Brain microvascular endothelial cell (primary cell): ENCODE measurements around the gene TPSAB1.
"Not testable (repeated sequence)": the region's sequence is repeated elsewhere in the genome, so short reads cannot be mapped to it uniquely, and the experiment has no call there.

Experiments used
- DNase-seq: peaks from one replicate; pipeline ENCODE4 v3.0.0-alpha.2; 2020
- H3K27ac ChIP-seq: fragments of 250-450 bp; sonication (Bioruptor Pico); 2 replicates; pipeline ENCODE4 v1.5.1; 2020; ENCODE audit warnings: mild to moderate bottlenecking, moderate library complexity
- H3K27me3 ChIP-seq: fragments of 250-450 bp; sonication (Bioruptor Pico); replicated peaks from 2 replicates; pipeline ENCODE4 v1.5.1; 2020; ENCODE audit warnings: mild to moderate bottlenecking
- H3K36me3 ChIP-seq: fragments of 250-450 bp; sonication (Bioruptor Pico); replicated peaks from 2 replicates; pipeline ENCODE4 v1.5.1; 2020; ENCODE audit warnings: mild to moderate bottlenecking
- H3K4me3 ChIP-seq: 2 replicates; pipeline ENCODE4 v1.5.1; 2011; ENCODE audit warnings: low read depth, mild to moderate bottlenecking, control low read depth, low read length, moderate library complexity
- in situ Hi-C: cut with HindIII; loops from 2 replicates; pipeline ENCODE4 v1.10.0; 2017; ENCODE audit warnings: low sequenced_read_pairs, low pct_ligation_motif_present
- TF ChIP-seq, protein P1 (sequence below): IDR thresholded peaks from 2 replicates; pipeline ENCODE4 v1.5.1; 2011; ENCODE audit warnings: low read depth, mild to moderate bottlenecking, moderate library complexity, low read length, control low read depth, inconsistent platforms; ENCODE audit errors: missing control alignments

The TPSAB1 gene

DNA sequence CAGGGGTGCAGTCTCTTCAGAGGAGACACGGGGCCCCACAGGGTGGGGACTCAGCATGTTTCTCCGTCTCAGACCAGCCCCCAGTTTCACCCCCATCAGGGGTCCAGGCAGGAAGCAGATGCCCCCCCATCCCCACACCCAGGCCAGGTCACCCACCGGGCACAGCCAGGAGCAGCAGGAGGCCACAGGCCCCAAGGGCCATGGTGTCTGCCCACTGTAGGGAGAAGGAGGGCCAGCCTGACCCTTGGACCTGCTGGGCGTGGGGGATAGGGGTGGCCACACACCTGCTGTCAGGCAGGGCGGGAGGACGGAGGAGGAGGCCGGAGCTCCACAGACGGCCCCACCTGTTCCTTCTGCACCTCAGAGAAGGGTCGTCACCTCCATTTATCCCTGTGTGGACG is 15.5 kb upstream of the TPSAB1 start, which contains the start of gene TPSG1:
Gene TPSG1 (minus strand): TSS at position 218 of the 401 bp plus-strand sequence. CDS start 16 bp downstream, at position 202.
- DNase-seq, result no peak
- no peaks in the 10 kb centered on the region for H3K27me3 ChIP-seq
- TF ChIP-seq, protein P1, sequence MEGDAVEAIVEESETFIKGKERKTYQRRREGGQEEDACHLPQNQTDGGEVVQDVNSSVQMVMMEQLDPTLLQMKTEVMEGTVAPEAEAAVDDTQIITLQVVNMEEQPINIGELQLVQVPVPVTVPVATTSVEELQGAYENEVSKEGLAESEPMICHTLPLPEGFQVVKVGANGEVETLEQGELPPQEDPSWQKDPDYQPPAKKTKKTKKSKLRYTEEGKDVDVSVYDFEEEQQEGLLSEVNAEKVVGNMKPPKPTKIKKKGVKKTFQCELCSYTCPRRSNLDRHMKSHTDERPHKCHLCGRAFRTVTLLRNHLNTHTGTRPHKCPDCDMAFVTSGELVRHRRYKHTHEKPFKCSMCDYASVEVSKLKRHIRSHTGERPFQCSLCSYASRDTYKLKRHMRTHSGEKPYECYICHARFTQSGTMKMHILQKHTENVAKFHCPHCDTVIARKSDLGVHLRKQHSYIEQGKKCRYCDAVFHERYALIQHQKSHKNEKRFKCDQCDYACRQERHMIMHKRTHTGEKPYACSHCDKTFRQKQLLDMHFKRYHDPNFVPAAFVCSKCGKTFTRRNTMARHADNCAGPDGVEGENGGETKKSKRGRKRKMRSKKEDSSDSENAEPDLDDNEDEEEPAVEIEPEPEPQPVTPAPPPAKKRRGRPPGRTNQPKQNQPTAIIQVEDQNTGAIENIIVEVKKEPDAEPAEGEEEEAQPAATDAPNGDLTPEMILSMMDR, result no peak
- in situ Hi-C loops, result no loop called here
- no peak within 1 kb of the TSS for H3K4me3 ChIP-seq
- H3K36me3 ChIP-seq, result no peaks in the 10 kb centered on the region
- no peak within 1 kb of the TSS for H3K27ac ChIP-seq

DNA sequence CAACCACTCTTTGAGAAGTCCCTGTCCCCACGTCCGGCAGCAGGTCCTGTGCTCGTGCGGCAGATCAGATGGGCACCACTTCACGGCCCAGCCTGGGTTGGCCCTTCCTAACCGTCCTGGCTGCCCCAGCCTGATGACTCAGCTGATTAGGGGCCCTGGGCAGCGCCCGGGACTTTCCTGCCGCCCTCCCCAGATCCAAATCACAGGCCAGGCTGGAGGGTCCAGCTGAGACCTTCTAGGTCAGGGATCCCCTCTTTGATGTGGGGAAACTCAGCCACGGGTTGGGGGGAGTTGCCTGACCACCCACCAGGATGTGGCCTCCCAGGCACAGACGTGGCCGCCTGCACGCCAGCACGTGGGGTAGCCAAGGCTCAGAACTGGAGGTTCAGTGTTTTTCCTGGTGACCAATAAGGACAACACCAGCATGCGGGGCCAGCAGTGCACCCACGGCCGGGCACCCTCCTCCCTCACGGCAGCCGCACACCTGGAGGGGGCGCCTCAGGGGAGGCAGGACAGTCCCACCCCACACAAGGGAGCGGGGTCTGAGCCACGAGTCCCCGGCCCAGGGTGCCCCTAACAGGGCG is 14.7 kb upstream of the TPSAB1 start:
- in situ Hi-C loops, H3K27ac ChIP-seq, DNase-seq, H3K27me3 ChIP-seq, H3K4me3 ChIP-seq, H3K36me3 ChIP-seq: not testable (repeated sequence)

DNA sequence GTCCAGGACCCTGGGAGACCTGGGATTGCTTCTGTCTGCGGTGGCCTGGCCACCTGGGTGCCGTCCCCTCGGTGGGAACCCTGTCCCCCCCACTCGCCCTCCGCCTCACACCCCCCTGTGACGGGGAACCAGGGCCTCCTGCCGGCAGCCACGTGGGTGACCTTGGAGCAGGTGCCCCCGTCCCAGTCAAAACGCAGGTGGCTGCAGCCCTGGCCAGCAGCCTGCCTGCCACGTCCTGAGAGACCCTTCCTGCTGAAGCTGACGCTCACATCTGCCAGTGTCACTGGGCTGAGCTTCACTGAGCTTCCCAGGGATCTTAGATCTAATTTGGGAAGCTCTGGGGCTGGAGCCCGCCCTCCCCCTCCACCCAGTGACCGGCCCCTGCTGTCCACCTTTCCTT is 13.8 kb upstream of the TPSAB1 start:
- H3K27me3 ChIP-seq, in situ Hi-C loops, DNase-seq, H3K4me3 ChIP-seq, H3K36me3 ChIP-seq, H3K27ac ChIP-seq: not testable (repeated sequence)

DNA sequence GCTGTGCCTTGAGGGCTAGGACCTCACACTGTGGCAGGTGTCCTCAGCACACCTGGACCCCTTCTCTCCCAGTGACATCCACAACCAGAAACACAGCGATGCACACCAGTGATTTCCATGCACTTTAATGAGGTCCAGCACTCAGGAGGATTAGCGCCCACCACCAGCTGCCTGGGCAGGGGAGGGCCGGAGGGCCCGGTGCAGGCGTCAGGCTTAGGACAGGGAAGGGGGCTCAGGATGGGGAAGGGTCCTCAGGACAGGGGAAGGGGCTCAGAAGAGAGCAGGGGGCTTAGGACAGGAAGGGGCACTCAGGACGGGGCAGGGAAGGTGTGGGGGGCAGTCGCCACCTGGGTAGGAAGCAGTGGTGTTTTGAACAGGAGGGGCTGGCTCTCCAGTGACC is 12.3 kb upstream of the TPSAB1 start:
- not testable (repeated sequence) for H3K4me3 ChIP-seq, H3K36me3 ChIP-seq, DNase-seq

DNA sequence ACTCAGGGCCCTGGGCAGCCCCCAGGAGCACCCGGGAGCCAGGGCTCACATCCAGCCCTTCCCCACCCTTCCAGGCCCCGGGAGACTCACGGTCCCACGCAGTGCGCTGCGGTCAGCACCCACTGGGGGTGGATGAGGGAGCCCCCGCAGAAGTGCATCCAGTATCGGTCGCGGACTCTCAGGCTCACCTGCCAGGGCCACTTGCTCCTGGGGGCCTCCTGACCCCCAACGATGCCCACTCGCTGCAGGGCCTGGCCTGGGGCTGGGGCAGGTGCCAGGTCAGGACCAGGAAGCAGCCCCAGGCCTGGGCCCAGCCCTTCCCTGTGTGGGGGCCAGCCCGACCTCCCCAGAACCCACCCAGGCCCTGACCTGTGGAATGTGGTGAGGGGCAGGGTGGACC is 11.0 kb upstream of the TPSAB1 start:
- in situ Hi-C loops, H3K27ac ChIP-seq, H3K4me3 ChIP-seq, H3K27me3 ChIP-seq, H3K36me3 ChIP-seq, DNase-seq: not testable (repeated sequence)

More for the DNA sequence above, 12.3 kb upstream of the TPSAB1 start:
- in situ Hi-C loops, H3K27me3 ChIP-seq, H3K27ac ChIP-seq: not testable (repeated sequence)

DNA sequence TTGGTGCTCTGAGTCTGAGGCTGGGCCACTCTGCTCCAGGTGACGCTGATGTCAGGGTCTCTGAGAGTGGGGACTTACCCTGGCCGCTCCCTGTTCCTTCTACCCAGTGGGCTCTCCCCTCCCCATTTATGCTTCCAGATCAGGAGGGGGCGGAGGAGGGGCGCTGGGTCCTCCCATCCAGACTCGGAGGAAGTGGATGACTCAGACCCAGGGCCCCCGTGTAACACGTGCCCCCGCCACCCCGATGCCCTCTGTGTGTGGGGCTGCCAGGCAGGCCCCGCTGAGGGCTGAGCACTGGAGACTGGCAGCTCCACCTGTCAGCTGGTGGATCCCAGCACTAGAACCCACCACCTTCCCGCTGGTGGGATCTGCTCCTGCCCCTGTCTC is 10.4 kb upstream of the TPSAB1 start, which contains the start of gene TPSB2:
Gene TPSB2 (minus strand): TSS at position 101 of the 387 bp plus-strand sequence. CDS start 233 bp downstream, outside the sequence.
- H3K4me3 ChIP-seq, H3K36me3 ChIP-seq, in situ Hi-C loops, DNase-seq, H3K27ac ChIP-seq, H3K27me3 ChIP-seq: not testable (repeated sequence)

DNA sequence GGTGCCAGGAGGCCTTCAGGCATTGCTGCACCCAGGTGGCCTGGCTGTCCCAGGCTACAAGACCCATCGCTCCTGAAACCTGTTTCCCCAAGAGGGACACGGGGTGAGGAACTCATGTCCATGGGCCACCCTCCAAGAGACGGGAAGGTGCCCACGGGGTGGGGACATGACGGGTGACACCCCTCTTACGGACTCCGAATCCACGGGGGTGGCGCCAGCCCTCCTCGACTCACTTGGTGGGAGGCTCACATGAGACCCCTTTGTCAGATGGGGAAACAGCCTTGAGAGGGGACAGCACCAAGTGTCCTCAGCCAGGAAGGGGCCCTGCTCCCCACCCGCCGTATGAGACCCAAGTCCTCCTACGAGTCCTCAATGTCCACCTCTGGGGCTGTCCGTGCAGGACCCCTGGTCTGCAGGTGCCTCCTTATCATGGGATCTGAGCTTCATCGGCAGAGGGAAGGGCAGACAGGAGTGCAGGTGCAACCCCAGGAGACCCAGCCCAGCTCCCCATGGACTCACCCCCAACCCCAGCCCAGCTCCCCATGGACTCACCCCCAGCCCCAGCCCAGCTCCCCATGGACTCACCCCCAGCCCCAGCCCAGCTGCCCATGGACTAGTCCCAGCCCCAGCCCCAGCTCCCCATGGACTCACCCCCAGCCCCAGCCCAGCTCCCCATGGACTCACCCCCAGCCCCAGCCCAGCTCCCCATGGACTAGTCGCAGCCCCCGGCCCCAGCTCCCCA is 9.9 kb upstream of the TPSAB1 start:
- H3K27me3 ChIP-seq, H3K4me3 ChIP-seq, H3K27ac ChIP-seq, in situ Hi-C loops, H3K36me3 ChIP-seq, DNase-seq: not testable (repeated sequence)

DNA sequence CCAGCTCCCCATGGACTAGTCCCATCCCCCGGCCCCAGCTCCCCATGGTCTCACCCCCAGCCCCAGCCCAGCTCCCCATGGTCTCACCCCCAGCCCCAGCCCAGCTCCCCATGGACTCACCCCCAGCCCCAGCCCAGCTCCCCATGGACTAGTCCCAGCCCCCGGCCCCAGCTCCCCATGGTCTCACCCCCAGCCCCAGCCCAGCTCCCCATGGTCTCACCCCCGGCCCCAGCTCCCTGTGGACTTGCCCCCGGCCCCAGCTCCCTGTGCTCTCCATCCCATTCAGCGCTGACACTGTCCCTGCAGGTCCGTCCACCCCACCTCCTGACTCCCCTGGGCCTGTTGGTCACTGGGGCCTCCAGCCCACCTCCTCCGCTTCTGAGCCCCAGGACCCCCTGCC is 9.2 kb upstream of the TPSAB1 start:
- H3K27me3 ChIP-seq, H3K36me3 ChIP-seq, in situ Hi-C loops, H3K27ac ChIP-seq, DNase-seq, H3K4me3 ChIP-seq: not testable (repeated sequence)

DNA sequence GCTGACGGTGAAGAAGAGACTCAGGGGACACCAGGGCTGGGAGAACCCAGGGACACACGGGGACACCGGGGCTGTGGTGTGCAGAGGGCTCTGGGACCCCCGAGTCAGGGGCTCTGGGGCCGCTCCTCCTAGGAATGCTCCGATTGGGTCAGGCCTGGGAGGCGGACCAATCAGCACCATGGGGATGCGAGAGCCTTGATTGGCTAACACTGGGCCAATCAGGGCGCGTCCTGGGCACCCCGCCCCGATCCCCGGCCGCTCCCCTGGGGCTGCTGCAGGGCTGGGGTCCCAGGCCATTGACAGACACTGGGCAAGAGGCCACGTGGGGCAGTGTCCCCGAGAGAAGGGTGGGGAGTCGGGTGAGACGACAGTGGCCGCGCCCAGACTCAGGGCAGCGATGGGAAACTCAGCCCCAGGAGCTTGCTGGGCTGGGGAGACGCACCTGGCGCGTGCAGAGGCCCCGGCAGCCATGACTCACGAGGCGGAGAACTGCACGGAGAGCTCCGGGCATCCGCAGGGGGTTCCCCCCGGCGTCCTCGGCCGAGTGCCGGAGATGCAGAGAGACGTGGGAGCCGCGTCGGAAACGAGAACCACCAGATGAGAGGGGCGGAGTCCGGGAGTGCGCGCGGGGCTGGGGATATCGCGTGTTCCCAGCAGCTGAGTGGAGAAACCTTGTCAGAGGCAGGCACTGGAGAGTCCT is 8.3 kb upstream of the TPSAB1 start:
- in situ Hi-C loops, H3K27me3 ChIP-seq, H3K36me3 ChIP-seq, H3K4me3 ChIP-seq, DNase-seq, H3K27ac ChIP-seq: not testable (repeated sequence)

DNA sequence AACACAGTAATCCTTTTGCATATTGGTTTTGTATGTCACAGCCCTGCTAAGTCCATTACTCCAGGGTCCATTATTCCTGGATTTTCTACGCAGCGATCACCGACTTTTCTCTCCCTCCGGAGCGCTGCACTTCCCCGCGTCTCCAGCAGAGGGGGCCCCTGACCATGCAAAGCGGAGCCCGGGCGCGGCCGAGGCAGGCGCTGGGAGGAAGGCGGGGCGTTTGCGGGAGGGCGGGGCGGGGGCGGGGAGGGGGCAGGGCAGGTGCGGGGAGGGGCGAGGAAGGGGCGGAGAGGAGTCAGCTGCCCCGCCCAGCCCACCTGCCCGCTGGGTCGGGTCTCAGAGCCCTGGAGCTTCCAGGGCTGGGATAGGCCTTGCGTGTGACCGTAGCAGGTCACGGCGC is 3.8 kb upstream of the TPSAB1 start:
- H3K36me3 ChIP-seq, in situ Hi-C loops, DNase-seq: not testable (repeated sequence)

More for the DNA sequence above, 3.8 kb upstream of the TPSAB1 start:
- H3K27me3 ChIP-seq, H3K4me3 ChIP-seq, H3K27ac ChIP-seq: not testable (repeated sequence)
